Activated naive CD8-positive, alpha-beta T cell treated with anti-CD3 and anti-CD28 coated beads, Interleukin-2, amount 50 U/mL, for 24 hours (primary cell): ENCODE data around the gene ANKRD9.

Experiments
- ATAC-seq: fragments of 150-1000 bp; cut with Tn5 transposase; one replicate; pipeline ENCODE4 v1.10.0; 2021
- DNase-seq: peaks from one replicate; pipeline ENCODE4 v3.0.0; 2021
- H3K27ac Mint-ChIP-seq: one replicate; pipeline ENCODE4 v1.8.0; 2021; ENCODE audit warnings: mild to moderate bottlenecking, mixed read lengths
- H3K27me3 Mint-ChIP-seq: one replicate; pipeline ENCODE4 v1.8.0; 2021; ENCODE audit warnings: mixed read lengths
- H3K36me3 Mint-ChIP-seq: one replicate; pipeline ENCODE4 v1.8.0; 2021; ENCODE audit warnings: low read depth, mixed read lengths
- H3K4me1 Mint-ChIP-seq: one replicate; pipeline ENCODE4 v1.8.0; 2021; ENCODE audit warnings: mixed read lengths
- H3K4me3 Mint-ChIP-seq: one replicate; pipeline ENCODE4 v1.8.0; 2021; ENCODE audit warnings: mild to moderate bottlenecking, moderate library complexity, mixed read lengths
- H3K9me3 Mint-ChIP-seq: one replicate; pipeline ENCODE4 v1.8.0; 2021; ENCODE audit warnings: mixed read lengths

ANKRD9 gene

GRCh38 chr14:102462391-102462790 lies 47.2 kb downstream of the ANKRD9 start:
- DNase-seq (no peak), ATAC-seq (no peak)
- Mint-ChIP-seq H3K4me1 (peaks cover 5% of the 10 kb centered on the region), H3K9me3 (no peaks in the 10 kb centered on the region), H3K27ac (peak overlapping the region; percentile 20), H3K27me3 (no peaks in the 10 kb centered on the region), H3K4me3 (no peak overlapping the region), H3K36me3 (peaks cover 14% of the 10 kb centered on the region)

- Mint-ChIP-seq H3K27ac (no peak overlapping the region), H3K27me3 (no peaks in the 10 kb centered on the region), H3K4me1 (peaks cover 5% of the 10 kb centered on the region), H3K4me3 (no peak overlapping the region), H3K9me3 (no peaks in the 10 kb centered on the region), H3K36me3 (peaks cover 12% of the 10 kb centered on the region)
- DNase-seq (no peak), ATAC-seq (no peak)
These were observed 47.9 kb downstream of the ANKRD9 start for GRCh38 chr14:102461490-102462338.

- Mint-ChIP-seq H3K36me3 (peaks cover 3% of the 10 kb centered on the region), H3K27ac (no peak overlapping the region), H3K4me3 (no peak overlapping the region), H3K4me1 (peaks cover 5% of the 10 kb centered on the region), H3K9me3 (no peaks in the 10 kb centered on the region), H3K27me3 (no peaks in the 10 kb centered on the region)
- DNase-seq: no peak
- ATAC-seq: no peak
These were observed 52.1 kb downstream of the ANKRD9 start for GRCh38 chr14:102457509-102457908.

- no peaks in the 10 kb centered on the region for H3K27me3 Mint-ChIP-seq
- DNase-seq: no peak
- ATAC-seq: no peak
- H3K4me1 Mint-ChIP-seq: no peaks in the 10 kb centered on the region
- no peaks in the 10 kb centered on the region for H3K9me3 Mint-ChIP-seq
- H3K36me3 Mint-ChIP-seq: peaks cover 5% of the 10 kb centered on the region
- no peak overlapping the region for H3K27ac Mint-ChIP-seq
- no peak overlapping the region for H3K4me3 Mint-ChIP-seq
These were observed 54.9 kb downstream of the ANKRD9 start for GRCh38 chr14:102454711-102455110.

GRCh38 chr14:102452302-102452701 lies 57.3 kb downstream of the ANKRD9 start:
- Mint-ChIP-seq H3K4me3 (no peak overlapping the region), H3K9me3 (no peaks in the 10 kb centered on the region), H3K27me3 (no peaks in the 10 kb centered on the region), H3K27ac (no peak overlapping the region), H3K4me1 (no peaks in the 10 kb centered on the region), H3K36me3 (peaks cover 5% of the 10 kb centered on the region)
- ATAC-seq: no peak
- DNase-seq: no peak
